ENCODE results near the gene GPBAR1. TPM values are rescaled to one million over a fixed set of nuclear protein-coding genes. Genes with fewer than 3 reads are reported as not detected.
A peak's percentile ranks its signal among the peaks of the same experiment; 100 is the strongest.

GPBAR1 gene
- total RNA-seq, 1 donor from 2014 or later: under 0.01 TPM

DNA sequence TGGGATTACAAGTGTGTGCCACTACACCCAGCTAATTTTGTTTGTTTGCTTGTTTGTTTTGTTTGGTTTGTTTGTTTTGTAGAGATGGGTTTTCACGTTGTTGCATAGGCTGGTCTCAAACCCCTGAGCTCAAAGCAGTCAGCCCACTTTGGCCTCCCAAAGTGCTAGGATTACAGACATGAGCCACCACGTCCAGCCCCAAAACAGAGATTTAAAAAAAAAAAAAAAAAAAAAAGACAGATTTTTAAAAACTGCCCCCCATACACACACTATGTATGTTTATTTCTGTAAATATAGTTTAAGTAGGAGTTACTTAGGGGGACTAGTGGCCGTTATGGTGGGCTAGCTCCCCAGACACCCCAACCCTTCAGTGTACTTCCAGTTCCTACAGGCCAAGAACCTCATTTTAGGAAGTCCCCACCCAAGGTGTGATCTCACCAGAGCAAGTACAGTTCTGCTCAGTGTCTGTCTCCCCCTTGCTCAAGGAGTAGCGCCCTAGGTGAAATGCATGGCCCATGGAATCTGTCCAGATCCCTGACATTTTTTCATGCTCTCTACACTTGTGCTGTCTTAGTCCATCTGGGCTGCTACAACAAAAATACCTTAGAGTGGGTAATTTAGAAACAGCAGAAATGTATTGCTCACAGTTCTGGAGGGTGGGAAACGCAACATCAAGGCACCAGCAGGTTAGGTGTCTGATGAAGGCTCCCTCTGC is 33.1 kb downstream of the GPBAR1 start:
- DNase-seq (ENCODE audit: low read depth): no peak

DNA sequence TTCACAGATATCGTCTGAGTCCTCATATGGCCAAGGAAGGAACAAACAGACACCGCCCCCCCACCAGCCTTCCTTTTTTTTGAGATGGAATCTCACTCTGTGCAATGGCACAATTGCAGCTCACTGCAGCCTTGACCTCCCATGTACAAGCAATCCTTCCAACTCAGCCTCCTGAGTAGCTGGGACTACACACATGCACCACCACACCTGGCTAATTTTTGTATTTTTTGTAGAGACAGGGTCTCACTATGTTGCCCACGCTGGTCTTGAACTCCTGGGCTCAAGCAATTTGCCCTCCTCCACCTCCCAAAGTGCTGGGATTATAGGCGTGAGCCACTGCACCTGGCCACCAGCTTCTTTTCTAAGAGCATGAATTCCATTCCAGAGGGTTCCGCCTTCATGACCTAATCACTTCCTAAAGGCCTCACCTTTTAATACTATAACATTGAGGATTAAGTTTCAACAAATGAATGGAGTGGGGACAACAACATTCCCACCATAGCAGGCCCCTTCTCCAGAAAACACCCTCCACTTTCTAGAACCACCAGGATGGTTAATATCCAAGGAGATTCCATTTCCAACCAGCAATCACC is 33.7 kb downstream of the GPBAR1 start:
- H3K36me3 ChIP-seq (ENCODE audit: control insufficient read depth, insufficient read depth, low read length): no peaks in the 10 kb centered on the region
- H3K27me3 ChIP-seq (ENCODE audit: control insufficient read depth, insufficient read depth, low read length): no peaks in the 10 kb centered on the region
- FAIRE-seq (no peak), DNase-seq (ENCODE audit: low read depth) (peak; percentile 79)
- H3K4me3 ChIP-seq (ENCODE audit: low read depth, low read length): no peak overlapping the region
- TF ChIP-seq, protein P1, sequence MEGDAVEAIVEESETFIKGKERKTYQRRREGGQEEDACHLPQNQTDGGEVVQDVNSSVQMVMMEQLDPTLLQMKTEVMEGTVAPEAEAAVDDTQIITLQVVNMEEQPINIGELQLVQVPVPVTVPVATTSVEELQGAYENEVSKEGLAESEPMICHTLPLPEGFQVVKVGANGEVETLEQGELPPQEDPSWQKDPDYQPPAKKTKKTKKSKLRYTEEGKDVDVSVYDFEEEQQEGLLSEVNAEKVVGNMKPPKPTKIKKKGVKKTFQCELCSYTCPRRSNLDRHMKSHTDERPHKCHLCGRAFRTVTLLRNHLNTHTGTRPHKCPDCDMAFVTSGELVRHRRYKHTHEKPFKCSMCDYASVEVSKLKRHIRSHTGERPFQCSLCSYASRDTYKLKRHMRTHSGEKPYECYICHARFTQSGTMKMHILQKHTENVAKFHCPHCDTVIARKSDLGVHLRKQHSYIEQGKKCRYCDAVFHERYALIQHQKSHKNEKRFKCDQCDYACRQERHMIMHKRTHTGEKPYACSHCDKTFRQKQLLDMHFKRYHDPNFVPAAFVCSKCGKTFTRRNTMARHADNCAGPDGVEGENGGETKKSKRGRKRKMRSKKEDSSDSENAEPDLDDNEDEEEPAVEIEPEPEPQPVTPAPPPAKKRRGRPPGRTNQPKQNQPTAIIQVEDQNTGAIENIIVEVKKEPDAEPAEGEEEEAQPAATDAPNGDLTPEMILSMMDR (IDR thresholded peaks at IDR 0.05; ENCODE audit: insufficient read depth, low read length, severe bottlenecking): no peak

More for the DNA sequence above, 33.1 kb downstream of the GPBAR1 start:
- H3K4me3 ChIP-seq (ENCODE audit: low read depth, low read length): no peak overlapping the region
- no peaks in the 10 kb centered on the region for H3K36me3 ChIP-seq (ENCODE audit: control insufficient read depth, insufficient read depth, low read length)
- no peak for FAIRE-seq
- TF ChIP-seq, protein P1 (IDR thresholded peaks at IDR 0.05; ENCODE audit: insufficient read depth, low read length, severe bottlenecking): no peak
- no peaks in the 10 kb centered on the region for H3K27me3 ChIP-seq (ENCODE audit: control insufficient read depth, insufficient read depth, low read length)

DNA sequence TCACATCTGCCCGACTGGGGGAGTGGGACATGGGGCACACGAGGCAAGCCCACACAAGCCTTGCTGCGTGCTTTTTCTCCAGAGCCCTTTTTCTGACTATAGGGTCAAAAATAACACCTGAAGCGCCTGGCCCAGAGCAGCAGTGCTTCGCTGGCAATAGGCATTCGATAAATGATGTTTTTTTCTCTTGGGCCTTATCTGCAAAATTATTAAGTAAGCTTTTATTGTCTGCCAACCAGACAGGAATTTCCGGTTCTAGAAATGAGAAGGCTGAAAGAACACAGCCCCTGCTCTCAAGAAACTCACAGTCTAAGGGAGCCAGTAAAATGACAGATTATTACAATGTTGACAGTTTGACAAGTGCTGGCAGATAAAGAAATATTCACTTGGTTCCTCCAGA is 34.2 kb downstream of the GPBAR1 start:
- no peak overlapping the region for H3K4me3 ChIP-seq (ENCODE audit: low read depth, low read length)
- DNase-seq (ENCODE audit: low read depth): peak; percentile 89
- TF ChIP-seq, protein P1 (IDR thresholded peaks at IDR 0.05; ENCODE audit: insufficient read depth, low read length, severe bottlenecking): no peak
- no peak for FAIRE-seq
- no peaks in the 10 kb centered on the region for H3K36me3 ChIP-seq (ENCODE audit: control insufficient read depth, insufficient read depth, low read length)
- H3K27me3 ChIP-seq (ENCODE audit: control insufficient read depth, insufficient read depth, low read length): no peaks in the 10 kb centered on the region

DNA sequence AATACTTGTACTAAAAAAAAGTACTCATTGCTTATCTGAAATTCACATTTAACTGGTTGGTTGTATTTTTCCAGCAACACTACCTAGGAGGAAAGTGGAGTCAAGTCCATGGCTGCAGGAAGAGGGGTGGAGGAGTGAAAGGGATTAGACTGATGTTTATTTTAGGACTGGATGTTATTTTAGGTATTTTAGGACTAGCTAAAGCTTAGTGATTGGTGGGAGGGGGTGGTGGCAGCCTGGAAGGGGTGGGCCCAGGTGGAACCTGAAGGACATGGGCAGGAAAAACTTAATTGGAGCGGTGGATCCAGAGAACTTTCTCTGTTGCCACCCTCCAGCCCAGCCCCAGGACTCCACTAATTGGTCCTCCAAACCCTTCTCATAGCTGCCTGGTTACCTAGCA is 35.4 kb downstream of the GPBAR1 start:
- TF ChIP-seq, protein P1 (IDR thresholded peaks at IDR 0.05; ENCODE audit: insufficient read depth, low read length, severe bottlenecking): no peak
- FAIRE-seq: no peak
- H3K36me3 ChIP-seq (ENCODE audit: control insufficient read depth, insufficient read depth, low read length): no peaks in the 10 kb centered on the region
- DNase-seq (ENCODE audit: low read depth): no peak
- H3K4me3 ChIP-seq (ENCODE audit: low read depth, low read length): no peak overlapping the region
- no peaks in the 10 kb centered on the region for H3K27me3 ChIP-seq (ENCODE audit: control insufficient read depth, insufficient read depth, low read length)

DNA sequence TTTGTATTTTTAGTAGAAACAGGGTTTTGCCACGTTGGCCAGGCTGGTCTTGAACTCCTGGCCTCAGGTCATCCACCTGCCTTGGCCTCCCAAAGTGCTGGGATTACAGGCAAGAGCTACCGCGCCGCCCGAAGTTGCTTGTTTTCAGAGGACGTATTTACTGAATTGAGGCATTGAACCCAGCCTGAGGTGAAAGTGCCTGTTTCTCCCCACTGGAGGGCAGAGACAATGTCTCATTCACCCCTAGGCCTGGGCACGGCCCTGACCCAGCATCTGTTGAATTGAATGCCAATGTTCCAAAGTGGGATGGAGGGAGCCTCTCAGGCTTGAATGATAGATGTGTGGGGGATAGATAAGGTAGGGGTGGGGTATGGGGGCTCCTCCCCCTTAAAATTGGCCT is 36.0 kb downstream of the GPBAR1 start:
- Histone ChIP-seq H3K27me3 (ENCODE audit: control insufficient read depth, insufficient read depth, low read length) (no peaks in the 10 kb centered on the region), H3K36me3 (ENCODE audit: control insufficient read depth, insufficient read depth, low read length) (no peaks in the 10 kb centered on the region), H3K4me3 (ENCODE audit: low read depth, low read length) (no peak overlapping the region)
- no peak for FAIRE-seq
- DNase-seq (ENCODE audit: low read depth): no peak
- TF ChIP-seq, protein P1 (IDR thresholded peaks at IDR 0.05; ENCODE audit: insufficient read depth, low read length, severe bottlenecking): no peak
